OCI-M2 (cell line): ENCODE data around the gene MINDY2.
"Not testable (repeated sequence)": the region's sequence is repeated elsewhere in the genome, so short reads cannot be mapped to it uniquely, and the experiment has no call there.

Experiments used
- DNase-seq: peaks from one replicate; lab custom pipeline; 2025; ENCODE audit not compliant: unreplicated experiment; lab: John Stamatoyannopoulos, UW

Gene MINDY2

DNA sequence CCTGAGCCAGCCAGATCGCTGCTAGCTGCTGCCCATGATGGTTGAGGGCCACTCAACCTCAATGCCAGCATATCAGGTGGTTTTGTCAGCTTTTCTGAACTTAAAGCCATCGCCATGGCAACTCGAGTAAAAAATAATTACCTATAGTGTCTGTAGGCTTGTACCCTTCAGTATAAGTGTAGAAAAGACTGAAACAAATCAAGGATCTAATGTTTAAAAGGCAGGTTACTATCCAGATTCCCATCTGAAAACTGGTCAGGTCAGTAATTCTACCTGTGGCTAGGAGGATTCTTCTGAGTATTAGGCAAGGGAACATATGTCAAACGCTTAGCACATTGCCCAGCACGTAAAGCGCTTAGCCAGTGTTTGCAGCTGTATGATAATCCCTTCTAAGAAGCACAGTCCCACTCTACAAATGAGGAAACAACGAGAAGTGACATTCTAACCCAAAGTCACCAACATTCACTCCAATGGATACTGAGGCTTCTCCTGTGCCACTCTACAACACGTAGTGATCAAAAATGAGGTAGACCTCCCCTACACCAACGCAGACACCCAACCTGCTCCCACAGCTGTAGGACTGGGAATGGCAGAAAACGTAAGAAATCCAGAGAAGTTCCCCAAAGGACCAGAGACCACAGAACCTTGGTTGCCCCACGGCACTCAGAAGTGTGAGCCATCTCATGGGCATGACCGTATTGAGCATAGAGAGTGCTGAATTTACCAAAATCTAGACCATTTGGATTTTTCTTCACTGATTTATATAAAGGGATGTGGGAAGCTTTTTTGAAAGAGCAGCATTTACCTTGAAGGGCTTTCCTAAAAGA, 107.1 kb downstream of the MINDY2 start:
- no peak for DNase-seq

GRCh38 chr15:58880320-58880719, 109.2 kb downstream of the MINDY2 start:
- no peak for DNase-seq

- DNase-seq: no peak
These were observed 111.1 kb downstream of the MINDY2 start for GRCh38 chr15:58882243-58882642.

GRCh38 chr15:58883926-58884325, 112.8 kb downstream of the MINDY2 start:
- DNase-seq: not testable (repeated sequence)

DNA sequence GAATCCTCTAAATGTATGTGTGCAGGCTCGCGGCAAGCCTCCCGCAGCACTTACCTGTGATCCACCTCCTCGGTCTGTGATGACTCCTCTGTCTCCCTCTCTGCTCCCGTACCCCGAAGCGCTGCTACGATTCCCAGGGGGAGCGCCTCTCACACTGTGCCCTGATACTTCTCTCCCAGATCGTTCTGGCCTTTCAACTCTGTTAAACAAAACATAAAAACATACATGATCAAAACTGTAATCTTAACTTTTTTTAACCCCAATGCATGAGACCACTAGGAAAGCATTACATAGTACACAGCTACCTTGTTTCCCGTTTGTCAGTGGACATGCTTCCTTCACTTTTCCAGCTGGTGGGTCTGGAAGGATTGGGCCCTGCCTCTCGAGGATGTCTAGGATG, 115.8 kb downstream of the MINDY2 start:
- no peak for DNase-seq

- DNase-seq: no peak
These were observed 118.3 kb downstream of the MINDY2 start for GRCh38 chr15:58889363-58889762.

DNA sequence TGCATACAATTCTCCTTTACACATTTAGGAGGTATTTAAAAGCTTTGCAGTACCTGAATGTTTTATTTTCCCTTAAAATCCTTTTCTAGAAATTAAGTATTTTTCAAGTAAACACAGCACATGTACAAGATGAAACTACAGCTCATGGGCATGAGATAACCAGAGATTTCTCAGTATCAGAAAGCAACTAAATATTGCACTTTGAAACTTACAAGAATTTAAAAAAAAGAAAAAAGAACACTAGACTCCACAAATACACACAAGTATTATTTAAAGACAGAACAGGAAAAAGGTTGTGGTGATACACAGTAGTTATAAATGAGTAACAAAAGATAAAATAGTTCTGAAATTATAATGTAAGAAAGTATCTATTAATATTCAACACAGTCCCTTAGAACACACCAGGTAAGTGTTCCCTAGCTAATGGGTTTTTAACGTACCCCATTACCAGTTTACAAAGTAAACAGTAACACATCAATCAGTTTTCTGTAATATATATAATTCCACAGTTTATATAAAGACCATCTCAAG, 127.1 kb downstream of the MINDY2 start:
- DNase-seq: no peak

- DNase-seq: no peak
These were observed 129.5 kb downstream of the MINDY2 start for GRCh38 chr15:58900631-58901030.

DNA sequence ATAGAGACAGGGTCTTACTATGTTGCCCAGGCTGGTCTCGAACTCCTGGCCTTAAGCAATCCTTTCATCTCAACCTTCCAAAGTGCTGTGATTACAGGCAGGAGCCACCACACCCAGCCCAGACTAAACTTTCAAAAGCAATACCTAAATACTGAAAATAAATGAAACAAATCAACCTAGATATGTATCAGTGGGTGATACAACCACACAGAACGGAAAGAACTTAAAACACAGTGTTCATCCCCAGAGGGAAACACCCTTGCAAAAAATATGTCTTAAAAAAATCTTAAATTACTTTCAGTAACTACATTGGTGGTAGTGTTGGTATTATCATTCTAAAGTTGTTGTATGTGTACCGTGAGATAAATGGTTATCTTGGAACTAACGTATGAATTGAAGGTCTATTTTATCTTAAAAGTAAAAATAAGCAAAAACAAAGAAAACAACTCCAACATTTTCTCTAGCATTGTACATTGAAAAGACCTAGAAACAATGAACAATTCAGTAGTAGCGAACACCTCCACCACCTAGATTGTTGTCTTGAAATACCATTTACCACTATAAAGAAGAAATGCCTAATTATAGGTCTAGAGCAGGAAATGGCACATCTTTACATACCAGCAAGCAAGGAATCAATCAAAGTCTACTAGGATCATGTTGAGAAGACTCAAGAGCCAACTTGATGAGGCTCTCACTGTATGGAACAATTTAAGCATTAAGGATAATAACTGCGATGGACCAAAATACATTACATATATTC, 137.6 kb downstream of the MINDY2 start:
- no peak for DNase-seq

GRCh38 chr15:58909616-58910015, 138.5 kb downstream of the MINDY2 start:
- DNase-seq: no peak

- DNase-seq: no peak
These were observed 139.4 kb downstream of the MINDY2 start for GRCh38 chr15:58910456-58910855.
